H1 (cell line): ENCODE measurements around the gene UCHL1. TPM values are rescaled to one million over a fixed set of nuclear protein-coding genes. Genes with fewer than 3 reads are reported as not detected.

Experiments used
- CTCF ChIA-PET: fragments of 300-600 bp; sonication (Branson Sonifier 250); formaldehyde crosslinking; loops from one replicate; lab custom pipeline; 2021; ENCODE audit not compliant: partially characterized antibody; lab: Charles Lee
- POLR2A ChIA-PET: fragments of 300-600 bp; sonication (Branson Sonifier 250); formaldehyde crosslinking; loops from one replicate; lab custom pipeline; 2021; ENCODE audit warnings: inconsistent platforms; ENCODE audit not compliant: partially characterized antibody; lab: Charles Lee
- DNase-seq, 2 experiments: peaks; one replicate each; pipeline versions ENCODE4 v3.0.0 to v3.0.0-alpha.2; 2010 to 2022; ENCODE audit warnings: low spot score in 2 of 2, low read depth in 1 of 2, mixed read lengths in 1 of 2
- FAIRE-seq: peaks from 2 replicates; lab custom pipeline; 2011; peaks lifted over from hg19 to GRCh38; lab: Jason Lieb, UNC
- H2AFZ ChIP-seq: 2 replicates; pipeline ENCODE4 v1.8.1; 2012; ENCODE audit warnings: low read length, inconsistent platforms
- H2AK5ac ChIP-seq: 2 replicates; pipeline ENCODE4 v1.6.1; 2013; ENCODE audit warnings: low read depth, low read length
- H2BK120ac ChIP-seq: replicated peaks from 2 replicates; pipeline ENCODE3; 2013; ENCODE audit warnings: low read depth, low read length, inconsistent platforms
- H2BK12ac ChIP-seq: 2 replicates; pipeline ENCODE4 v1.6.1; 2013; ENCODE audit warnings: low read depth, low read length
- H2BK15ac ChIP-seq: 2 replicates; pipeline ENCODE4 v1.6.1; 2013; ENCODE audit warnings: low read length
- H2BK20ac ChIP-seq: 2 replicates; pipeline ENCODE4 v1.6.1; 2013; ENCODE audit warnings: low read length
- H2BK5ac ChIP-seq: 2 replicates; pipeline ENCODE4 v1.6.1; 2013; ENCODE audit warnings: low read depth, low read length
- H3K14ac ChIP-seq: 2 replicates; pipeline ENCODE4 v1.6.1; 2013; ENCODE audit warnings: inconsistent platforms; ENCODE audit not compliant: insufficient read length
- H3K18ac ChIP-seq: 2 replicates; pipeline ENCODE4 v1.6.1; 2013; ENCODE audit warnings: low read length; ENCODE audit errors: extremely low read depth
- H3K23ac ChIP-seq: 2 replicates; pipeline ENCODE4 v1.6.1; 2013; ENCODE audit warnings: inconsistent platforms; ENCODE audit not compliant: insufficient read length
- H3K23me2 ChIP-seq: 2 replicates; pipeline ENCODE4 v1.6.1; 2013; ENCODE audit warnings: low read depth, low read length
- H3K27ac ChIP-seq: 2 replicates; pipeline ENCODE4 v1.6.1; 2011; ENCODE audit warnings: low read depth, low read length, inconsistent platforms
- H3K27me3 ChIP-seq, 4 experiments: replicated peaks in 1 of 4; 1 replicate in 1 of 4; 2 replicates in 3 of 4; pipeline versions ENCODE4 v1.6.1 to v1.8.1; 2011 to 2013; ENCODE audit warnings: low read length in 3 of 4, mild to moderate bottlenecking in 3 of 4, inconsistent platforms in 2 of 4, mixed read lengths in 2 of 4, moderate library complexity in 1 of 4; ENCODE audit not compliant: control insufficient read depth in 3 of 4, insufficient read depth in 3 of 4; ENCODE audit errors: extremely low read depth in 1 of 4
- H3K36me3 ChIP-seq, 4 experiments: 2 replicates each; pipeline versions ENCODE4 v1.6.1 to v1.8.1; 2011 to 2013; ENCODE audit warnings: mild to moderate bottlenecking in 4 of 4, low read length in 3 of 4, moderate library complexity in 2 of 4, control low read depth in 1 of 4, inconsistent platforms in 1 of 4; ENCODE audit not compliant: insufficient read depth in 4 of 4, control insufficient read depth in 2 of 4
- H3K4ac ChIP-seq: replicated peaks from 2 replicates; pipeline ENCODE3; 2013; ENCODE audit warnings: low read length, low read depth, mixed read lengths, inconsistent platforms; ENCODE audit not compliant: insufficient read length
- H3K4me1 ChIP-seq, 4 experiments: replicated peaks in 1 of 4; 1 replicate in 1 of 4; 2 replicates in 3 of 4; pipeline versions ENCODE4 v1.6.1 to v1.8.1; 2011 to 2013; ENCODE audit warnings: low read length in 3 of 4, inconsistent platforms in 2 of 4, mixed read lengths in 1 of 4; ENCODE audit not compliant: insufficient read depth in 4 of 4, control insufficient read depth in 3 of 4
- H3K4me2 ChIP-seq, 2 experiments: 2 replicates each; pipeline versions ENCODE4 v1.6.1 to v1.8.1; 2011 to 2013; ENCODE audit warnings: low read depth in 2 of 2, low read length in 2 of 2, control low read depth in 1 of 2, inconsistent platforms in 1 of 2, mild to moderate bottlenecking in 1 of 2; ENCODE audit not compliant: insufficient read depth in 1 of 2
- H3K4me3 ChIP-seq, 4 experiments: fragments of 200-600, 300-600 bp in 1 of 4; sonication (generic), shearing (Covaris generic), sonication (Bioruptor Twin) in 1 of 4; 2 replicates each; pipeline versions ENCODE4 v1.5.1 to v1.8.1; 2011 to 2016; ENCODE audit warnings: low read length in 4 of 4, low read depth in 3 of 4, control low read depth in 2 of 4, inconsistent platforms in 2 of 4, mild to moderate bottlenecking in 2 of 4, mixed read lengths in 1 of 4, moderate library complexity in 1 of 4; ENCODE audit not compliant: insufficient read depth in 2 of 4; ENCODE audit errors: extremely low read depth in 1 of 4
- H3K56ac ChIP-seq: replicated peaks from 2 replicates; pipeline ENCODE3; 2013; ENCODE audit warnings: low read depth, mild to moderate bottlenecking, mixed read lengths, low read length, inconsistent platforms; ENCODE audit not compliant: insufficient read length
- H3K79me1 ChIP-seq: 2 replicates; pipeline ENCODE4 v1.6.1; 2013; ENCODE audit warnings: low read depth, low read length, control low read depth
- H3K79me2 ChIP-seq, 2 experiments: 2 replicates each; pipeline versions ENCODE4 v1.6.1 to v1.8.1; 2012 to 2013; ENCODE audit warnings: low read length in 2 of 2, mild to moderate bottlenecking in 2 of 2, inconsistent platforms in 1 of 2; ENCODE audit not compliant: insufficient read depth in 2 of 2, control insufficient read depth in 1 of 2
- H3K9ac ChIP-seq, 4 experiments: replicated peaks in 1 of 4; 1 replicate in 1 of 4; 2 replicates in 3 of 4; pipeline versions ENCODE4 v1.6.1 to v1.8.1; 2011 to 2013; ENCODE audit warnings: low read depth in 3 of 4, low read length in 3 of 4, control low read depth in 2 of 4, mild to moderate bottlenecking in 2 of 4, moderate library complexity in 2 of 4, inconsistent platforms in 1 of 4; ENCODE audit errors: extremely low read depth in 1 of 4
- H3K9me3 ChIP-seq, 2 experiments: 2 replicates each; pipeline versions ENCODE4 v1.6.1 to v1.8.1; 2012 to 2013; ENCODE audit warnings: mild to moderate bottlenecking in 2 of 2, moderate library complexity in 2 of 2, control low read depth in 1 of 2, inconsistent platforms in 1 of 2, low read depth in 1 of 2, low read length in 1 of 2, mixed read lengths in 1 of 2; ENCODE audit not compliant: insufficient read depth in 2 of 2
- H4K20me1 ChIP-seq, 2 experiments: replicated peaks in 1 of 2; 2 replicates each; pipeline versions ENCODE3 to v1.8.1; 2011 to 2013; ENCODE audit warnings: inconsistent platforms in 2 of 2, low read length in 2 of 2, mild to moderate bottlenecking in 1 of 2; ENCODE audit not compliant: insufficient read depth in 2 of 2, control insufficient read depth in 1 of 2
- H4K5ac ChIP-seq: 2 replicates; pipeline ENCODE4 v1.6.1; 2013; ENCODE audit warnings: low read length, low read depth, mixed read lengths, inconsistent platforms; ENCODE audit not compliant: insufficient read length
- H4K8ac ChIP-seq: 2 replicates; pipeline ENCODE4 v1.8.0; 2013; ENCODE audit warnings: mild to moderate bottlenecking, moderate library complexity, low read length, inconsistent platforms; ENCODE audit not compliant: insufficient read depth; ENCODE audit errors: extremely low read depth
- H4K91ac ChIP-seq: replicated peaks from 2 replicates; pipeline ENCODE3; 2013; ENCODE audit warnings: low read length, mixed read lengths, inconsistent platforms; ENCODE audit not compliant: insufficient read length
- SP1 ChIP-seq: IDR thresholded peaks from 2 replicates; pipeline ENCODE4 v1.6.1; 2011; ENCODE audit warnings: low read depth, low read length
- USF2 ChIP-seq: IDR thresholded peaks from 2 replicates; pipeline ENCODE4 v1.6.1; 2011; ENCODE audit warnings: low read length, improper control_type of control experiment
- WGBS, 2 experiments: shearing (Covaris generic) in 1 of 2; methylation state at CpG; one replicate each; pipeline versions ENCODE4 v1.1.6 to v1.1.7; 2013 to 2015; ENCODE audit warnings: low lambda C conversion rate in 2 of 2, mixed read lengths in 2 of 2, inconsistent platforms in 1 of 2, low coverage in 1 of 2, missing lambda C conversion rate in 1 of 2; ENCODE audit not compliant: insufficient replicate concordance in 2 of 2, insufficient coverage in 1 of 2, insufficient read length in 1 of 2; ENCODE audit errors: extremely low coverage in 1 of 2, missing lambda C conversion rate in 1 of 2; 5-methylcytosine and 5-hydroxymethylcytosine counted together
- polyA plus RNA-seq, 7 experiments: library from polyadenylated mRNA; depleted of rRNA in 3 of 7; stranded (reverse) in 5 of 7; unstranded in 2 of 7; fragments of >200 nt in 5 of 7; fragments of 200-250 nt in 2 of 7; gene quantifications; 1 replicate in 5 of 7; 2 replicates in 1 of 7; 4 replicates in 1 of 7; pipeline versions ENCODE4 v1.2.1 to v1.2.3, GENCODE V29; 2011 to 2013; ENCODE audit warnings: missing spikeins in 2 of 7, mixed read lengths in 2 of 7
- total RNA-seq: library from RNA; stranded (reverse); fragmentation: NEBNext Ultra II Directional; extraction: Animal tissue kit (Norgen Biotek cat#: 25700); gene quantifications from 2 replicates; pipeline ENCODE4 v1.2.1, GENCODE V29; 2021

Gene UCHL1
- total and polyA plus RNA-seq, 2 of the 8 experiments (the other 6 are each of a cell fraction or from before 2014, with no cell fraction given): 781 to 1,717 TPM

GRCh38 chr4:41209187-41209586 is 47.5 kb upstream of the UCHL1 start:
- Histone ChIP-seq H3K4me1 (peaks cover 0 to 14% (median 2%) of the 10 kb centered on the region in 4 experiments; a peak in 4 of 7 replicates), H2BK20ac (no peak overlapping the region), H3K4me2 (no peak overlapping the region), H2BK15ac (no peak overlapping the region), H3K14ac (no peak overlapping the region), H3K9me3 (no peaks in the 10 kb centered on the region), H3K4ac (no peak overlapping the region), H3K23ac (no peak overlapping the region), H2BK12ac (no peak overlapping the region), H3K27ac (no peak overlapping the region), H4K8ac (no peak overlapping the region), H4K20me1 (peaks cover 0 to 4% of the 10 kb centered on the region in 2 experiments), H2BK5ac (no peak overlapping the region), H4K5ac (no peak overlapping the region), H3K36me3 (no peaks in the 10 kb centered on the region), H3K79me1 (peaks cover 10% of the 10 kb centered on the region), H4K91ac (no peak overlapping the region), H3K23me2 (peaks cover 7% of the 10 kb centered on the region), H3K18ac (no peak overlapping the region), H3K79me2 (peaks cover 3 to 88% of the 10 kb centered on the region in 2 experiments), H3K9ac (no peak overlapping the region), H3K4me3 (no peak overlapping the region), H3K27me3 (no peaks in the 10 kb centered on the region; a peak in 1 of 7 replicates), H2AFZ (no peak overlapping the region), H2AK5ac (no peak overlapping the region), H2BK120ac (no peak overlapping the region), H3K56ac (no peak overlapping the region)
- FAIRE-seq (no peak), DNase-seq (no peak)
- TF ChIP-seq SP1: peak; percentile 50; the same call in 1 of the 2 replicates
- no peak for TF ChIP-seq USF2
- WGBS, 2 experiments: 84% methylated on average over 5 of the region's 5 CpGs; no CpG with 5 or more reads in 1 of the 2 experiments
- POLR2A ChIA-PET: interaction anchor here (0.9 kb wide), 1 partner anchor 76 kb away, joined by 5 read pairs; no protein-coding TSS in a partner anchor
- CTCF ChIA-PET: interaction anchor here (0.9 to 11.0 kb wide), 4 partner anchors 10 to 287 kb away, joined by 3 to 167 read pairs (median 8); no protein-coding TSS in a partner anchor
